Astrocyte (in vitro differentiated cells and primary cell): ENCODE measurements around the gene MTCH2.

ENCODE experiments used
- EZH2 ChIP-seq: IDR thresholded peaks from 2 replicates; pipeline ENCODE4 v1.6.1; 2012; ENCODE audit warnings: mild to moderate bottlenecking, low read length, inconsistent platforms; ENCODE audit not compliant: insufficient read depth
- TF ChIP-seq, protein P1 (sequence below): IDR thresholded peaks from 2 replicates; pipeline ENCODE4 v1.5.1; 2011; ENCODE audit warnings: low read depth, mild to moderate bottlenecking, inconsistent platforms, low read length, moderate library complexity; ENCODE audit not compliant: insufficient read depth

DNA sequence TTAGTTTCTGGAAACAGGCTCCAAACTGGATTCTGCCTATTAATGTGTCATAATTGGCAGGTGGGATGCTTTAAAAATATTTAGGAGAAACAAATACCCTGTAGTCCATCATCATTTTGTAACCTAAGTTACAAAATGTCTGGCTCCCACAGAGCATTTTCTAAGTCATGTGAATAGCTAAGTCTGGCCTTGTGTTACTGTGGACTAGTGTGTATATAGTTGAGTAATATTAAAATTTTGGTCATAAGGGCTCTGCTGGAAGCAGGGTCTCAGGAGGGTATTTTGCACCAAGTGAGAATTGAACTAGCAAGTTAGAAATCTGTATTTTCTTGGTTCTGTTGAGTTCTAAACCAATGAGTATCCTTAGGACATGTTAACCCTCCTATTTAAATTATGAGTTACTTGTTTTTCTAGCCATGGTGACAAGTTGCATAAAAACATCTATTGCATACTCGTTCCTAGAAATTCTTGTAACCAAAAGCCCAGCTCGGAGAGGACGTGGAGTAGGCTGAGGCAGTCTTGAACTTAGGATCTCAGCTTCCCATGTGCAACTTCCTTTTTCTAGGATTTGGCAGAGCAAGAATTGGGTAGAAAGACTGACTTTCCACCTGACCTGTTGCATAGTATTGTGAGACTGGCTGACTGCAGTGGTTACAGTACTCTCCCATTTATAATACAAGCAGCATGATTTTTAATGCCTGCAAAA is 71.6 kb downstream of the MTCH2 start:
- TF ChIP-seq, protein P1, sequence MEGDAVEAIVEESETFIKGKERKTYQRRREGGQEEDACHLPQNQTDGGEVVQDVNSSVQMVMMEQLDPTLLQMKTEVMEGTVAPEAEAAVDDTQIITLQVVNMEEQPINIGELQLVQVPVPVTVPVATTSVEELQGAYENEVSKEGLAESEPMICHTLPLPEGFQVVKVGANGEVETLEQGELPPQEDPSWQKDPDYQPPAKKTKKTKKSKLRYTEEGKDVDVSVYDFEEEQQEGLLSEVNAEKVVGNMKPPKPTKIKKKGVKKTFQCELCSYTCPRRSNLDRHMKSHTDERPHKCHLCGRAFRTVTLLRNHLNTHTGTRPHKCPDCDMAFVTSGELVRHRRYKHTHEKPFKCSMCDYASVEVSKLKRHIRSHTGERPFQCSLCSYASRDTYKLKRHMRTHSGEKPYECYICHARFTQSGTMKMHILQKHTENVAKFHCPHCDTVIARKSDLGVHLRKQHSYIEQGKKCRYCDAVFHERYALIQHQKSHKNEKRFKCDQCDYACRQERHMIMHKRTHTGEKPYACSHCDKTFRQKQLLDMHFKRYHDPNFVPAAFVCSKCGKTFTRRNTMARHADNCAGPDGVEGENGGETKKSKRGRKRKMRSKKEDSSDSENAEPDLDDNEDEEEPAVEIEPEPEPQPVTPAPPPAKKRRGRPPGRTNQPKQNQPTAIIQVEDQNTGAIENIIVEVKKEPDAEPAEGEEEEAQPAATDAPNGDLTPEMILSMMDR, result no peak
- no peak for TF ChIP-seq EZH2
